Left cardiac atrium (tissue), 4 donors: ENCODE data around the gene ZCCHC7. TPM values are rescaled to one million over a fixed set of nuclear protein-coding genes. Genes with fewer than 3 reads are reported as not detected.
"Not testable (repeated sequence)": the region's sequence is repeated elsewhere in the genome, so short reads cannot be mapped to it uniquely, and the experiment has no call there.

Experiments used
- ATAC-seq, 2 donors: fragments of 200-7000 bp; cut with Tn5 transposase; one replicate each; pipeline ENCODE4 v1.9.1; 2020; ENCODE audit warnings: mild to moderate bottlenecking in 2 of 2, moderate library complexity in 2 of 2
- DNase-seq: peaks from one replicate; pipeline ENCODE4 v3.0.0-alpha.2; 2020
- intact Hi-C, 2 donors: fragments of 100-400 bp; cut with DNase I; formaldehyde crosslinking; loops; one replicate each; pipeline versions ENCODE4 v1.14.1 to v1.15.1; 2022 to 2023
- total RNA-seq, 2 donors: library from RNA; stranded (reverse); fragmentation: NEBNext Ultra II Directional; extraction: Animal tissue kit (Norgen Biotek cat#: 25700); gene quantifications; one replicate each; pipeline ENCODE4 v1.2.1, GENCODE V29; 2021
- donor health status: DM: no; HTN: yes; CAD: no.
- donor health status: DM: no; HTN: yes; CAD: no; lungs with severe emphysema.
- donor health status: DM: yes; HTN: yes; CAD: no.
- donor health status: Dilated cardiomyopathy.

Gene ZCCHC7
- total RNA-seq, 2 donors from 2014 or later: 10.3 to 13.6 TPM

DNA sequence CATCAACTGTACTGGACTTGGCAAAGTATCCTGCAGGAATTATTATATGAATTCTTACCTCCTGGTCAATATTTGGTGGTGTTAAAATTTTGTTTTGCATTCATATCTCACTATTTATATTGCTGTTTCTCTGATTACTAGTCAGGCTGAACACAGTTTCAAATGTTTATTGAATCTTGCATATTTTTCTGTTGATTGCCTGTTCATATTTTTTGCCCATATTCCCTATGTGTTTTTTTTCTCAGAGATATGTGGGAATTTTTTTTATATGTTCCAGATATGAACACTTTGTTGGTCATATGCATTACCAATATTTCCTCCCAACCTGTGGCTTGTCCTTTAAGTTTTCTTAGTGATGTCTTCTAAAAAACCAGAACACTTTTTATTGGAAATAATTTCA, 153.2 kb downstream of the ZCCHC7 start:
- ATAC-seq (no peak), DNase-seq (no peak)
- intact Hi-C loops: no loop called here

DNA sequence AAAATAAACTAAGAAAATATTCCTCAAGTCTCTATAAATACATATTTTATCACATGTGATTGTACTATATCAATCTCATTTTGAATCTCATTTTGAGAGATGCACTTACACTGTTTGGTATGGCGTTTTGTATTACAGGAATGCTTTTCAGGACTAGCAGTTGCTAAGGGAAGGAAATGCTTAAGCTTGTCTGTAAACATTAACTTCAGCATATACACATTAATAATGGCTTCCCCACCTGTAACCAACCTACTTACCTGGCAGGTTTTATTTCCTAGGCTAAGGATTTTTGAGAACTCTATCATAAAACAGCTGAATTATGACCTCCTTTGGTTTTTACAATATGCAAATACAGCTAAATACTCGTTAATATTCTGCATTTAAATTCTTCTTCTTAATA, 161.2 kb downstream of the ZCCHC7 start:
- no peak for ATAC-seq
- DNase-seq: no peak
- intact Hi-C loops: no loop called here

DNA sequence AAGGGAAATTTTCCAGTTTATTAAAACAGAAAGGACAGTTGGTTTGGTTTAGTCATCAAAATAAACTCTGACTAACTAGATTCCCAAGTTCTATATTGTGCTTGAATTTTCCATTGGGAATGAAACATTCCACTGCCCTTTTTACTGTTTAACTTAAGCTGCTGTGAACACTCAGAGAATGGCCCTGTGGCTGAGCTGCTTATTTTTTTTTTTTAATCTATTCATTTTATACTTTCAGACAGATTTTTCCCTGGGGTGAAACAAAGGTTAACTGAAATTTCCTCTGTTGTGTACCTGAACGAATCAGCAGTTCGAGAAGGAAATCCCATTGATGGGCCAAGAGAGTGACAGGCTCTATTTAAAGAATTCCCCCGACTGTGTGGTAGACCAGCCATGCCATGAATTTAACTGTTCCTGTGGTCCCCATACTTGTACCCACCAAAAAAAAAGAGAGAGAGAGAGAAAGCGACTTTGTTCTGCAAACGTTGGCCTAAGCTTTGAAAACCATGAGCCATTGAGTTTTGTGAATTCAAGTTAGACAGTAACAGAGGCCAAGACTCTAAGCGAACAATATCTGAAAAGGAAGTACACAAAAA, 163.5 kb downstream of the ZCCHC7 start:
- intact Hi-C loops: no loop called here
- no peak for ATAC-seq
- no peak for DNase-seq

DNA sequence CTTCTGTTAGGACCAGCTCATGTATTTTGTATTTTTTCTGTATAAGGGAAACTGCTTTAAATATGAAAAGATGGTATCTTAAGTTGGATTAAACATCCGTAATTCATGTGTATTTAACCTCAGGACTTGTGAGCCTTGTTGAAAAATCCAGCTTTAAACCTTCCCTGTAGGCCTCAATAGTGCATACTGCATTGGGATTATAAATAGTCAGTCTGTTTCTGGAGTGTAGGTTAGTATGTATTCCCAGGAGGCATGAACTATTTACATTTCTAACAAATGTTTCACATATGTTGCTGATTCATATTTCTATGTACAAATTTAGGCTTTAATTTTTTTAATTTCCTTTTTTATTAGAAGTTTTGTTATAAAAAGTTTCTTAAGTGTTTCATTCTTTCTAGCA, 164.3 kb downstream of the ZCCHC7 start:
- DNase-seq: no peak
- intact Hi-C loops: no loop called here
- ATAC-seq: no peak

DNA sequence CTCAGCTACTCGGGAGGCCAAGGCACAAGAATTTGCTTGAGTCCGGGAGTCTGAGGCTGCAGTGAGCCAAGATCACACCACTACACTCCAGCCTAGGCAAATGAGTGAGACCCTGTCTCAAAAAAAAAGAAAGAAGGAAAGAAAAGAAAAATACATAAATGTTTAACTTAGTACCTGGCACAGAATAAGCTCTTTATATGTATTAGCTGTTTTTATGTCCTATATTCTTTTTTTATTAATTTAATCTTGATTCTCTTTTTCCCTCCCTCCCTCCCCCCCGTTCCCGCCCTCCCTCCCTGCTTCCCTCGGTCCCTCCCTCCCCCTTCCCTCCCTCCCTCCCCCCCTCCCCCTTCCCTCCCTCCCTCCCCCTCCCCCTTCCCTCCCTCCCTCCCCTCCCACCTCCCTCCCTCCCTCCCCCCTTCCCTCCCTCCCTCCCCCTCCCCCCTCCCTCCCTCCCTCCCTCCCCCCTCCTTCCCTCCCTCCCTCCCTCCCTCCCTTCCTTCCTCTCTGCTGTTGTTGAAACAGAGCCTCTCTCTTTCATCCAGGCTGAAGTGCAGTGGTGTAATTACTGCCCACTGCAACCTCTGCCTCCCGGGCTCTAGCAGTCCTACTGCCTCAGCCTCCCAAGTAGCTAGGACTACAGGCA, 166.3 kb downstream of the ZCCHC7 start:
- ATAC-seq (no peak), DNase-seq (no peak)
- intact Hi-C loops: no loop called here

DNA sequence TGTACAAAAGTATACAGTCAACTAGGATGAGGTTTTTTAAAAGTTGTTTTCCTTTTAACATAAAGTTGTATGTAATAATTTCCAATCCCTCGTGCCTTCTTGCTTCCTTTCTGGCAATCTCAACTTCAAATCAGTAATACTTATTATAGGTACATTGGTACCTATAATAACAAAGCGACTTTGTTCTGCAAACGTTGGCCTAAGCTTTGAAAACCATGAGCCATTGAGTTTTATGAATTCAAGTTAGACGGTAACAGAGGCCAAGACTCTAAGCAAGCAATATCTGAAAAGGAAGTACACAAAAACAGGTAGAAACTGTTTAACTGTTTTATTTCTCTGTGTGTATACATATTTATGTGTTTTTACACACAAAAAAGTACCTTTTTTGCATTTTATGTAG, 166.9 kb downstream of the ZCCHC7 start:
- ATAC-seq (no peak), DNase-seq (no peak)
- intact Hi-C loops: no loop called here

DNA sequence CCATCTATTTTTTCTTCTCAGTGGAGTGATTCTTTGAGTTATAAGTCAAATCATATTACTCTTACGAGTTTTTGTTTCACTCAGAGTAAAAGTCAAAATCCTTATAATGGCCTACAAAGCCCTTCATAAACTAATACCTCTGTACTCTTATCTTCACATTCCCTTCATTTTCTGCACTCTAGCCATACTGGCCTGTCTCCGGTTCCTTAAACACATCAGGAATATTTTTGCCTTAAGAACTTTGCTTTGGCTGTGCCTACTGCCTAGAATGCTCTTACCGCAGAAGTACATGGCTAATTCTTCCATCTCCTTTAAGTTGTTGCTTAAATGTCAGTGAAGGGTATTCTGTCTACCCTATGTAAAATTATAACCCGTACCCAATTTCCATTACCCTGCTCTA, 169.3 kb downstream of the ZCCHC7 start:
- DNase-seq (no peak), ATAC-seq (no peak)
- intact Hi-C loops: no loop called here

DNA sequence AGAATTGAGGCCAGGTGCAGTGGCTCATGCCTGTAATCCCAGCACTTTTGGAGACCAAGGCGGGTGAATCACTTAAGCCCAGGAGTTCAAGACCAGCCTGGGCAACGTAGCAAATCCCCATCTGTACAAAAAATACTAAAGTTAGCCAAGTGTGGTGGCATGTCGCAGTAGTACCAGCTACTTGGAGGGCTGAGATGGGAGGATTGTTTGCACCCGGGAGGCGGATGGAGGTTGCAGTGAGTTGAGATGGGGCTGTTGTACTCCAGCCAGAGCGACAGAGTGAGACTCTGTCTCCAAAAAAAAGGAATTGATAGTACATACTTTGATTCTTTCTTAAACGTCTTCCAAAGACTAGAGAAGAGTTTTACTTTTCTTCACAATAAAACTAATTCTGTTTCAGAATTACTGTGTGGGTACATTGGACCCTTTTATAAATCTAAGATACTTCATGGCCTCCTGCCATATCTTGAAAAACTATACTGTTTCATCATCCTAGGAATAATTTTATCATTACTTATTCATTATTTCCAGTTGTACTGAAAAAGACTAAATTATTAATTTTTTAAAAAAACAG, 170.1 kb downstream of the ZCCHC7 start:
- intact Hi-C loops: no loop called here
- ATAC-seq (no peak), DNase-seq (no peak)

DNA sequence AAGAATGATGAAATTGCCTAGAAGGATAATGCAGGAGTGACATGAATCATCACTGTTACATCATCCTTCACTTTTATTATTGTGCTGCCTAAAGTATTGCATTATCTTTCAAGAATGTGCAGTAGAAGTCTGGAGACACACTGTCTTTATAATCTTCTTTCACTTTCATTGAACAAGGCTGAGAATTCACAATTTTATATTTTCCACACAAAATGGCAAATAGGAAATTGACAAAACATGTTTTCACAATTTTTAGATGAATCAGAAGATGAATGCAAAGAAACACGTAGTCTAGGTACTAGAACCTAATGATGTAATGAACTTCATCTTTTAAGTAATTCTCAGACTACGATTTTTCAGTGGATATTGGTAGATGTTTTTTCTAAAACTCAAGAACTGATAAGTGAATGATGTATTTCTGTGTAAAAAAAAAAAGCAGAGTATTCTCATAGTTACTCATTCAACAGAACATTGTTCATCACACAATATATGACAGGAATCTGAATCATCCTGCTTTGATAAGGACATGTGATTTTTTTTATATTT, 170.6 kb downstream of the ZCCHC7 start:
- peak in 1 of 2 donors; percentile 89 for ATAC-seq

DNA sequence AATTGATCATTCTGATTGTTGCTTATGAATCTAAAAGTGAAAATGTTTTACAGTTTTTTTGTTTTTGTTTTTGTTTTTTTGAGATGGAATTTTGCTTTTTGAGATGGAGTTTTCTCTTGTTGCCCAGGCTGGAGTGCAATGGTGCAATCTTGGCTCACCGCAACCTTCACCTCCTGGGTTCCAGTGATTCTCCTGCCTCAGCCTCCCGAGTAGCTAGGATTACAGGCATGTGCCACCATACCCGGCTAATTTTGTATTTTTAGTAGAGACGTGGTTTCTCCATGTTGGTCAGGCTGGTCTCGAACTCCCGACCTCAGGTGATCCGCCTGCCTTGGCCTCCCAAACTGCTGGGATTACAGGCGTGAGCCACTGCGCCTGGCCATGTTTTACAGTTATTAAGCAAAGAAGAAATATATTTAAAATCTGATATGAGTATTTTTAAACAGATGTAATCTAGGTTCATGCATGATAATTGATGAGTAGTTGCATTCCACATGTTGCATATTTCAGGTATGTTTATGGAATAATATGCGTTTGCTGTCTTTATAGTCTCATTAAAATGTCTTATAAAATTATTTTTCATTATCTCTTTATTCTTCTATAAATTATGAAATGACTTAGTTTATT, 171.4 kb downstream of the ZCCHC7 start:
- DNase-seq, intact Hi-C loops, ATAC-seq: not testable (repeated sequence)

More for the DNA sequence above, 170.6 kb downstream of the ZCCHC7 start:
- intact Hi-C loops: no loop called here
- no peak for DNase-seq

DNA sequence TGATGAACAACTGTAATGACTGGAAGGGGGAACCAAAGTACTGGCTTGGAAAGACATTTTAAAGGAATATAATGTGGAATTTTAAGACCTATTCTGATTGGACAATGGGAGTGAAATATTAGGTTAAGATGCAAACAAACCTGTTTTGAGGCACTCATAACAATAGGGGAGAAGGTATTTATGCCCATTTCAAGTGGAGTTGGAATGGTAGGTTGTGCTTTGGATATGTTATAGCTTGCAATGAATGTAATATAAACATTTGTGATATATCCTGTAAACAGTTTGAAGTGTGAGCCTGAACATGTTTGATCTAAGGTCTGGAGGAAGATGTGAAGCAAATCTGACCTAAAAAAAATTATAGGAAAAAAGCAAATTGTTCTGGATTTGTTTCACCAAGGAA, 172.5 kb downstream of the ZCCHC7 start:
- DNase-seq (no peak), ATAC-seq (no peak)
- intact Hi-C loops: no loop called here

DNA sequence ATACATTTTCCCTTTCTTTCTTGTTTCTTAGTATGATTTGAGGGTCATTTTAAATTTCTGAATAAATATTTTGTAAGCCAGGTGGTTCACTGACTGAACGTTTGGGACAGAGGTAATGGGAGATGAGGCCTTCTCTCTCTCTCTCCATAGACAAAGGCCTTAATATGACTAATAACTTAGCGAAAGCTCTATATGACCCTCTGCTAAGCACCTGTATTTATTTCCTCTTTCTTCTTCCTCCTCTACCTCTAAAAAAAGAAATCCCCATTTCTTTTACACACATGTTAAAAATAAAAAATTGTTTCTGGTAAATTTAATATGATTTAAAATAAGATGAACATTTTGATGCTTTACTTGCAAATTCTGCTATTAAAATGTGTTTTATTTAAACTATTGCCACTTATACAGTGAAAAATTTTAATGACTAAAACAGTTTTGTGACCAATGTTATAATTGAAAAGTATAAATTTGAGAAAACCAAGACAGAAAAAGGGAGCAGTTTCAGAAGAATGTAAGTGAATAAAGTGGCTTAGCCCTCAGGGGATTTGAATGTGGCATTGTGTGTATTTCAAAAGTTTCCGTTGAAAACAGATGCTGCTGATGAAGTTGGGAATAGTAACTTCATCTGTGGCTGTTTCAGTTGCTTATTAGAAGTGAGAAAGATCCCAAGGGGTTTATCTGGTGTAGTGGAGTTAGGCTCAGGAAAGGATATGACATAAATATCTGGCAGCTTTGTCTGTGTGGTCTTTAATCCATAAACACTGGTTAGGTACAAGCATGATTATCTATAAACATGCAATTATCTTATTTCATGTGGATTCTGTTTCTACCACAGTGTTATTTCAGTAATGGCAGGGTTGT, 173.5 kb downstream of the ZCCHC7 start:
- intact Hi-C loops: no loop called here
- no peak for ATAC-seq
- DNase-seq: no peak

DNA sequence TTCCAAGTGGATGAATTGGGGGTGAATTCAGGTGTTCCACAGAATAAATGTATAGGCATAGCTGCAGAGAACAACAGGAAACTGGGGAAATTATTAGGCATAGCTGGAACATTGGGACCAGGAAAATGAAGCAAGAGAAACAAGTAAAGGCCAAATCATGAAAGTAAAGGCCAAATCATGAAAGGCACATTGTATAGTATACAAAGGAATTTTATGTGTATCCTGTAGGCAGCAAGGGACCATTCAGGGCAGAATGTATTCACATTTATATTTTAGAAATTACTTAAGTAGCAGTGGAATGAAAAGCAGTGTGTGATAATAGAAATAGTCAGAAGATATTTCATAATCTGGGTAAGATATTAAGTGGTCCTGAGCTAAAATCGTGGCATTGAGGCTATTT, 174.8 kb downstream of the ZCCHC7 start:
- no peak for ATAC-seq
- intact Hi-C loops: no loop called here
- no peak for DNase-seq

DNA sequence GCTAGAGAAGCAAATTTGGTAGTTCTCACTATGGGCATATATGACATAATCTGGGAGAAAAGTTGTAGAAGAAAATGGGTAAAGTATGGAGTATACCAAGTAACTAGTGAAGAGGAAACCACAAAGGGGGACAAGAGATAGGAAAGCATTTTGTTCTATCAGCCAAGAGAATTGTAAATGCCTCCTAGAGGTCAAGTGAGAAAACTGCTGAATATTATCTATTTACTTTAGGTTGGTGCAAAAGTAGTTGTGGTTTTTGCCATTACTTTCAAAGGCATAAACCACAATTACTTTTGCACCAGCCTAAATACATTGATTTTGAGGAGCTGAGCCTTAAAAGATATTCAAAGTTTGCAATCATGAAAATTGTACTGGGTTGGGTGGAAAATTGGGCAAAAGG, 175.4 kb downstream of the ZCCHC7 start:
- ATAC-seq (no peak), DNase-seq (no peak)
- intact Hi-C loops: no loop called here

DNA sequence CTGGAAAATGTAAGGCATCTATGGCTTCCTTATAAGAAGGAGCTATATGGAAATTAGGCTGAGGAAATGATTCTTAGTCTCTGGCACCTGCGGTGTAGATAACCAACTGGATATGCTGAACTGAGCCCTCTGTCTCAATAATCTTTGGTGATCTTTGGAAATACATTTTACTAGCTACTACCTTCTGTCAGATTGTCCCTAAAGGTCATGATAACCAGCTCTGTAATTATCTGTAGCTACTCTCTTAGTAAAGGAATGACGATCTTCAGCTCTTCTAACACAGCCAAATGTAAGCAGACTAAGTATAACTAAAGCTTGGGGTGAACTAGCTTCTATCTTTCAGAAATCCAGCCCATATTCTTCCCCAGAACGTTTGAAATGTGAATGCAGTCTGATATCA, 177.2 kb downstream of the ZCCHC7 start:
- no peak for DNase-seq
- intact Hi-C loops: no loop called here
- no peak for ATAC-seq

DNA sequence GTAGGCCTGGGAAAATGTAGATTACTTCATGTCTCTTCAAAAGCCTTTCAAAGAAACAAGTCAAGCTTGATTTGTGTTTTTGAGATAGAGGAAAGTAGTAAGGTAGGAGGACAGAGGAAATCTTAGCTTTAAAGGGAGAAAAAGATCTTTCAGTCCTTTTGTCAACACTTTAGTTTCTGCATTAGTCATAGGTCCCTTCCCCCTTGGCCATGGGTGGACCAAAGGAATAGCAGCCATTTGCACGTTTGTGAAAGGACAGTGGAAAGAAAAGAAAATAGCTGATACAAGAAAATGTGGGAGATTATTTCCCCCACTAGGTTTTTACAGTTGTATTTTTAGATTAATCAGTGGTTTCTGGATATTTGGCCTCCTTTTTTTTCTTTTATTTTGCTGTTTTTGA, 180.2 kb downstream of the ZCCHC7 start:
- DNase-seq: no peak
- ATAC-seq: no peak
- intact Hi-C loops: no loop called here

DNA sequence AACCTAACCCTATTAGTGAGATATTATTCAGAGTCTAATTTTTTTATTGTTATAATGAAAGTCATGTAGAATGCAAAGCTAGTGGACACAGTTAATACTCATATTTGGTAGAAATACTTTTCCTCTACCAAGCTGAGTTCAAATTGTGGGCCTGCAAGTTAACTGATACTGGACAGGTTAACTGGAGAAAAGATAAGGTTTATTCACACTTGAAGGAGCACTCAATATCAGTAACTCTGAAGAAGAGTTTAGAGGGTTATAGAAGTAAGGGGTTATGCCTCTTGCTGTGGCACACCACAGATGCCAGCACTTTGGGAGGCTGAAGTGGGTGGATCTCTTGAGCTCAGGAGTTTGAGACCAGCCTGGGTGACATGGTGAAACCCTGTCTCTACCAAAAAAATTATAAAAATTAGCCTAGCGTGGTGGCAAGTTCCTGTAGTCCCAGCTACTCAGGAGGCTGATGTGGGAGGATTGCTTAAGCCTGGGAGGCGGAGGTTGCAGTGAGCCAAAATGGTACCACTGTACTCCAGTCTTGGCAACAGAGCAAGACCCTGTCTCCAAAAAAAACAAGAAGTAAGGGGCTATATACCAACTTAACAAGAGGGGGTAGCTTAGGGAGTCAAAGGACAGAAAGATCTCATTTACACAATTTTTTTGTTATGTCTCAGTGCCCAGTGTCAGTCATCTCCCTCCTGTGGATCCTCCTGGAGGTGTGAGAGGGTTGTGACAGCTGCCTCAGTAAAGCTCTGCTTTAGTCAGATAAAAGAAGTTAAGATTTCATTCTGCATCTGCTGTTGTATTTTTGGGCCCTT, 180.9 kb downstream of the ZCCHC7 start:
- intact Hi-C loops: no loop called here
- no peak for DNase-seq
- ATAC-seq: no peak

DNA sequence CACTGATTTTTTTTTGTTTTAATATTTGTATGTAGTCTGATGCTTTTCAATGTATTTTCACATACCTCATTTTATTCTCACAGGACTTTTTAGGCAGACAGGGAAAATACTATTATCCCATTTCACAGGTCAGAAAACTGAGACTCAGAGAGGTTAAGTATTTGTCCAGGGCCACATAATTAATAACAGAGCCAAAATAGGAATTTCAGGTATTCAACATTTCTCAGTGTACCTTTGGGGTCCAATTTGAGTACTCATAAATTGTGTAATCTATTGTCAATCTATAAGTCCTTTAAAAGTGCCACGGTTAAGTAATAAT, 181.4 kb downstream of the ZCCHC7 start:
- intact Hi-C loops: no loop called here
- no peak for ATAC-seq
- DNase-seq: no peak

DNA sequence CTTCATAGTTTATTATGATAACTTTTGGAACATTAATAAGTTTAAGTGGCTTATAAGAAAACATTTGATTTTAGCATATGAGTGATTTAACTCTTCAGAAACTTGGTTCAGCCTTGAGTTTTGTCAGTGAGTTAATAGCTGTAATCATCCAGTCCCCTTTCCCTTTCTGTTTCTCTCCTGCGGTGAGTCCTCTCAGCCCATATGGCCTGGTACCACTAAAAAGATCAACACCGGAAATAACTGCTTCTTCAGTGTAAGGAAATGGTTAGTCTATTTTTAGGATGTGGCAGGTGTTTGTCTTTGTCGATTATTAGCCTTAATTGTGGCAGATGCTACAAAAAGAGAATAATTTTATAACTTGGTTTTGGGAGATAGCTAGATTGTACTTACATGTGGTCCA, 181.9 kb downstream of the ZCCHC7 start:
- intact Hi-C loops: no loop called here
- no peak for ATAC-seq
- no peak for DNase-seq
